ENCODE results near the gene IKZF1. TPM values are rescaled to one million over a fixed set of nuclear protein-coding genes. Genes with fewer than 3 reads are reported as not detected.

Gene IKZF1
- total and polyA plus RNA-seq, 2 donors: 99.0 to 124 TPM

DNA sequence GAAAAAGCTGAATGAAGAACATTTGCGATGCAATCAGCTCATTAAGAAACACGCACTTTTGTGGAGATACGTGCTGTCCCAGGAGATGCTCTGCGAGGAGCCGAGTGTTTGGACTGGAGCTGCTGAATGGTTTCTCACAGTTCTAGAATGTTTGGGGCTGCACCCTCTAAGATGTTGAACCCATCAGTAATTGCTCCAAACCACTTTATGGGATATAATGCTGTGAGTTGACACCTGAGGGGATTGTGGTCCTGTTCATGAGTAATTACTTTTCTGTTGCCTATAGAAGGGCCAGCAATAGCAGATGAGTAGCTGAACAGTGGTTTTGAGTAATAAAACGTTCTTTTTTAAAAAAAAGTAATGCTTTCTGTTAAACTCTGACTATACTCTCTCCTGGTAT lies 63.1 kb downstream of the IKZF1 start:
- H3K27me3 ChIP-seq (ENCODE audit: control insufficient read depth in 2 of 2, insufficient read depth in 1 of 2, low read length in 1 of 2): no peaks in the 10 kb centered on the region
- peaks cover 45 to 74% of the 10 kb centered on the region in 2 donors for H3K4me1 ChIP-seq (ENCODE audit: control insufficient read depth in 2 of 2, insufficient read depth in 2 of 2, low read length in 2 of 2)
- no peaks in the 10 kb centered on the region for H3K9me3 ChIP-seq (ENCODE audit: control insufficient read depth in 2 of 2, insufficient read depth in 1 of 2, low read length in 1 of 2)
- peaks cover 43 to 89% of the 10 kb centered on the region in 2 donors for H3K36me3 ChIP-seq (ENCODE audit: control insufficient read depth in 2 of 2, insufficient read depth in 2 of 2, low read length in 1 of 2)
- H3K27ac ChIP-seq (ENCODE audit: low read depth in 1 of 2, low read length in 1 of 2): peak overlapping the region; percentile 63 to 71
- WGBS: 92% methylated on average over 6 of the region's 6 CpGs
- H3K4me3 ChIP-seq (ENCODE audit: low read length in 2 of 2): no peak overlapping the region
- DNase-seq (ENCODE audit: low read depth in 6 of 9, low spot score in 9 of 9): no peak

DNA sequence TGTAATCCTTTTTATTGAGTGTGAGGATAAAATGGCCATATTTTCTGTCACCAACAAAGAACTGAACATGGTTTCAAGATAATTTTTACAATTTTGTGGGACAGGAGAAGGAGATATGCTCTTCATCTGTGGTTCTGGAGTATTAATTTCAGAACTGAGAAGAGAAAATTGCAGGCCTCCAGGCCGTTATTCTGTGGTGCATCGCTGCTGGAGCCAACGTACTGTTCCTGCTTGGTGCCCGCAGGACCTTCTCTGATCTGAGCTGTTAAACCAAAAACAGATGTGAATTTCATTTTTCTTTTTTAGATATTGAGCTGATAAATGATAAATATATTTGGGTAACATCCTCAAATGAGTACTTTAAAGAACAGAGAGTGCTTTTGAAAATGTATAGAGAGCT lies 63.9 kb downstream of the IKZF1 start:
- H3K9me3 ChIP-seq (ENCODE audit: control insufficient read depth in 2 of 2, insufficient read depth in 1 of 2, low read length in 1 of 2): no peaks in the 10 kb centered on the region
- H3K4me1 ChIP-seq (ENCODE audit: control insufficient read depth in 2 of 2, insufficient read depth in 2 of 2, low read length in 2 of 2): peaks cover 40 to 73% of the 10 kb centered on the region in 2 donors
- H3K4me3 ChIP-seq (ENCODE audit: low read length in 2 of 2): no peak overlapping the region
- H3K27ac ChIP-seq (ENCODE audit: low read depth in 1 of 2, low read length in 1 of 2): peak overlapping the region; percentile 56 to 66
- no peak for DNase-seq (ENCODE audit: low read depth in 6 of 9, low spot score in 9 of 9)
- H3K27me3 ChIP-seq (ENCODE audit: control insufficient read depth in 2 of 2, insufficient read depth in 1 of 2, low read length in 1 of 2): no peaks in the 10 kb centered on the region
- WGBS: 51% methylated on average over 4 of the region's 4 CpGs
- H3K36me3 ChIP-seq (ENCODE audit: control insufficient read depth in 2 of 2, insufficient read depth in 2 of 2, low read length in 1 of 2): peaks cover 45 to 89% of the 10 kb centered on the region in 2 donors

DNA sequence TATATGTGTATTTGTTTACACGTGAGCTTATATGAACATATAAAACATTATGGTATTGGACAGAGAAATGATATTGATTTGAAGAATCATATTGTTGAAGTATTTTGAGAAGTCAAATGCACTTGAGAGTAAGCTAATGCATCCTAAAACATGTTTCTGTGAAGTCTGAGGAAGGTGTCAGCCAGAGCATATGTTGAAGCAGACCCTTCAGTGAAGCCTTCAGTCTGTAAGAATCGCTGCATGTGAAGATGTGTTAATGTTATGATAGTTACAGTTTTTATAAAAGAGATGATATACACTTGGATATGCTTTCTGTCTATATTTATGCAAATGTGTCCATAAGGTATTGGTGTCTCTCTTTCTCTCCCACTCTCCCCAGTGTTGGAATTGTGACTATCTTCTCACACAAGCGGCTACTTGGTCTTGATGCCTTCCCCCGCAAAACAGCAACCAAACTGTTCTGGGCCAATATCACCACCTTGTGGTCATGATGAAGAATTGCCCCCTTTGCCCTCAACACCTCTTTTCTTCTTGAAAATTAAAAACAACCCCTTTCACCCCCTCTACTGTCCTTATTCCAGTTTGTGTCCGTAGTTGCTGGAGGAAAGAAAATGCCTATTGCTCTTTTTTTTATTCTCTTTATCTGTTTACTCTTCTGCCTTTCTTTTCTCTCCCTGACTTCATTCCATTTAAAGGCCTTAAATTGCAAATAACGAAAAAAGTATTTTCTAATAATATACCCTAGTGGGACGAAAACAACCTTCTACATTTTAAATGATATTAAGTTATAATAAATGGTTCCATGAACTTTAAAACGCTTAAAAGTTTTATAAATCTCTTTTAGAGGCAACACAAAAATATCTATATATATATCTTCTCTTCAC lies 64.9 kb downstream of the IKZF1 start:
- H3K4me3 ChIP-seq (ENCODE audit: low read length in 2 of 2): no peak overlapping the region
- peaks cover 34 to 64% of the 10 kb centered on the region in 2 donors for H3K4me1 ChIP-seq (ENCODE audit: control insufficient read depth in 2 of 2, insufficient read depth in 2 of 2, low read length in 2 of 2)
- no peaks in the 10 kb centered on the region for H3K9me3 ChIP-seq (ENCODE audit: control insufficient read depth in 2 of 2, insufficient read depth in 1 of 2, low read length in 1 of 2)
- WGBS: 90% methylated on average over 8 of the region's 8 CpGs
- DNase-seq (ENCODE audit: low read depth in 6 of 9, low spot score in 9 of 9): peak in 8 of 9 donors; percentile 68 to 92 (median 80)
- H3K27me3 ChIP-seq (ENCODE audit: control insufficient read depth in 2 of 2, insufficient read depth in 1 of 2, low read length in 1 of 2): no peaks in the 10 kb centered on the region
- H3K27ac ChIP-seq (ENCODE audit: low read depth in 1 of 2, low read length in 1 of 2): peak overlapping the region in 1 of 2 donors; percentile 56
- peaks cover 52 to 90% of the 10 kb centered on the region in 2 donors for H3K36me3 ChIP-seq (ENCODE audit: control insufficient read depth in 2 of 2, insufficient read depth in 2 of 2, low read length in 1 of 2)

DNA sequence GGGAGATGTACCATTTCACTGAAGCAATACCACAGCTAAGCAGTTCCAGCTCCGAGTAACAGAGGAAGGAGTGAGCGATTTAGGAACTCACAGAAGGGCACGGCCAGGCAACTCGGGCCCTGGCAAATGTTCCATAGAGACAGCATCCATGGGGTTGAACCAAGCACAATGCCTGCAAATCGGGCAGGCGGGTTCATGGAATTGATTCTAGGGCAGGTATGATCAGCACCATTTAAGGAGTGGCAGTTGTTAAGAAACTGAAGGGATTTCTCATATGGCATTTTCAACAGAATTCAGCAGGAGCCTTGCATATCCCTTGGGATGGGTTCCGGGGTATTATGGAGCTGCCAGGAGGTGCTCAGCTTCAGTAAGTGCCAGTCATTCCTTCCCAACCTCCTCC lies 66.4 kb downstream of the IKZF1 start:
- WGBS: 97% methylated on average over 7 of the region's 7 CpGs
- H3K4me1 ChIP-seq (ENCODE audit: control insufficient read depth in 2 of 2, insufficient read depth in 2 of 2, low read length in 2 of 2): peaks cover 25 to 54% of the 10 kb centered on the region in 2 donors

DNA sequence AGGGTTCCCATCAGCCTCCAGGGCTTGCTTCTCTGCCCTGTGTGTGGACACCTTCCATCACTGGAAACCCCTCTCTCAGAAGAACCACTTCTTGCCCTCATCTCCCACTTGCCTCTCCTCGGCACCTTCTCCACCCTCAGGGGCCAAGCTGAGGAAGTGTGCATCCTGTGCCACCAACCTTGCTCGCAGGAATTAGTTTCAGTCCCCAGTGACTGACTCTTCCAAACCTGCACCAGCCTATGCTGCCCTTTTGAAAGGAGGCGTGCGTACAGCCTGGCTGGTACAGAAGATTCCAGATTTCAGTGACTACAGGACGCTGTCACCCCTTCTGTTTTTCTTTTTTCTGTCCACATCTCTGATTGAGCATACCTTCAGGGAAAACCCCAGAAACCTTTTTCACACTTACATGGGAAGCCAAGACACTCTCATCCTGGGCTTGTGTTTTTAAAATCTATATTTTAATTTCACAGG lies 67.1 kb downstream of the IKZF1 start:
- DNase-seq (ENCODE audit: low read depth in 6 of 9, low spot score in 9 of 9): no peak
- peak overlapping the region; percentile 6 to 8 for H3K27ac ChIP-seq (ENCODE audit: low read depth in 1 of 2, low read length in 1 of 2)
- no peaks in the 10 kb centered on the region for H3K27me3 ChIP-seq (ENCODE audit: control insufficient read depth in 2 of 2, insufficient read depth in 1 of 2, low read length in 1 of 2)
- H3K4me1 ChIP-seq (ENCODE audit: control insufficient read depth in 2 of 2, insufficient read depth in 2 of 2, low read length in 2 of 2): peaks cover 21 to 48% of the 10 kb centered on the region in 2 donors
- no peak overlapping the region for H3K4me3 ChIP-seq (ENCODE audit: low read length in 2 of 2)
- peaks cover 58 to 88% of the 10 kb centered on the region in 2 donors for H3K36me3 ChIP-seq (ENCODE audit: control insufficient read depth in 2 of 2, insufficient read depth in 2 of 2, low read length in 1 of 2)
- 90% methylated on average over 5 of the region's 5 CpGs for WGBS
- no peaks in the 10 kb centered on the region for H3K9me3 ChIP-seq (ENCODE audit: control insufficient read depth in 2 of 2, insufficient read depth in 1 of 2, low read length in 1 of 2)

More for the DNA sequence above, 66.4 kb downstream of the IKZF1 start:
- no peak overlapping the region for H3K4me3 ChIP-seq (ENCODE audit: low read length in 2 of 2)
- H3K27ac ChIP-seq (ENCODE audit: low read depth in 1 of 2, low read length in 1 of 2): peak overlapping the region in 1 of 2 donors; percentile 46
- no peaks in the 10 kb centered on the region for H3K9me3 ChIP-seq (ENCODE audit: control insufficient read depth in 2 of 2, insufficient read depth in 1 of 2, low read length in 1 of 2)
- no peaks in the 10 kb centered on the region for H3K27me3 ChIP-seq (ENCODE audit: control insufficient read depth in 2 of 2, insufficient read depth in 1 of 2, low read length in 1 of 2)
- peaks cover 54 to 88% of the 10 kb centered on the region in 2 donors for H3K36me3 ChIP-seq (ENCODE audit: control insufficient read depth in 2 of 2, insufficient read depth in 2 of 2, low read length in 1 of 2)
- DNase-seq (ENCODE audit: low read depth in 6 of 9, low spot score in 9 of 9): no peak

DNA sequence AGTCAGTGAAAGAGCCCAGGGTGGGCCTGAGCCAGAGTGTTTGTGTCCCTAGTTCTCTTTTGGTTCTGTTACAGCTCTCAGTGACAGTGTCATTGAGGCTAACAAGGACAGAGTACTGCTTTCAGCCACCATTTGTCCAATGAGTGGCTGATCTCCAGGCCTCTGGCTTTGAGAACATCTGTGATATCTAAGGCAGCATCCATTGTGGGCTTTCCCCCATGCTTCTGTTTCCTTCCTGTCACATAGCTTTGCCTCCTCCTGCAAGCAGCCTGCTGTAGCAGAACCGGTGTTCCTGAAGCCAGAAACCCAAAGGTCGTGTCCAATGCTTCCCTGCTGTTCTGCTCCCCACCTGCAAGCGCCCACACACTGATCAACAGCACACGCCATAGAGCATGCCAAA lies 68.4 kb downstream of the IKZF1 start:
- no peaks in the 10 kb centered on the region for H3K9me3 ChIP-seq (ENCODE audit: control insufficient read depth in 2 of 2, insufficient read depth in 1 of 2, low read length in 1 of 2)
- DNase-seq (ENCODE audit: low read depth in 6 of 9, low spot score in 9 of 9): no peak
- H3K4me1 ChIP-seq (ENCODE audit: control insufficient read depth in 2 of 2, insufficient read depth in 2 of 2, low read length in 2 of 2): peaks cover 14 to 36% of the 10 kb centered on the region in 2 donors
- peak overlapping the region in 1 of 2 donors; percentile 25 for H3K27ac ChIP-seq (ENCODE audit: low read depth in 1 of 2, low read length in 1 of 2)
- 49% methylated on average over 4 of the region's 4 CpGs for WGBS
- H3K27me3 ChIP-seq (ENCODE audit: control insufficient read depth in 2 of 2, insufficient read depth in 1 of 2, low read length in 1 of 2): no peaks in the 10 kb centered on the region
- H3K4me3 ChIP-seq (ENCODE audit: low read length in 2 of 2): no peak overlapping the region
- H3K36me3 ChIP-seq (ENCODE audit: control insufficient read depth in 2 of 2, insufficient read depth in 2 of 2, low read length in 1 of 2): peaks cover 70 to 88% of the 10 kb centered on the region in 2 donors

GRCh38 chr7:50376056-50376820 lies 71.7 kb downstream of the IKZF1 start:
- peaks cover 75 to 96% of the 10 kb centered on the region in 2 donors for H3K36me3 ChIP-seq (ENCODE audit: control insufficient read depth in 2 of 2, insufficient read depth in 2 of 2, low read length in 1 of 2)
- DNase-seq (ENCODE audit: low read depth in 6 of 9, low spot score in 9 of 9): no peak
- no peaks in the 10 kb centered on the region for H3K27me3 ChIP-seq (ENCODE audit: control insufficient read depth in 2 of 2, insufficient read depth in 1 of 2, low read length in 1 of 2)
- no peak overlapping the region for H3K4me3 ChIP-seq (ENCODE audit: low read length in 2 of 2)
- H3K9me3 ChIP-seq (ENCODE audit: control insufficient read depth in 2 of 2, insufficient read depth in 1 of 2, low read length in 1 of 2): no peaks in the 10 kb centered on the region
- H3K4me1 ChIP-seq (ENCODE audit: control insufficient read depth in 2 of 2, insufficient read depth in 2 of 2, low read length in 2 of 2): peaks cover 12 to 18% of the 10 kb centered on the region in 2 donors
- WGBS: 98% methylated on average over 15 of the region's 15 CpGs
- H3K27ac ChIP-seq (ENCODE audit: low read depth in 1 of 2, low read length in 1 of 2): no peak overlapping the region

GRCh38 chr7:50377356-50377755 lies 72.8 kb downstream of the IKZF1 start:
- Histone ChIP-seq H3K4me3 (ENCODE audit: low read length in 2 of 2) (no peak overlapping the region), H3K36me3 (ENCODE audit: control insufficient read depth in 2 of 2, insufficient read depth in 2 of 2, low read length in 1 of 2) (peaks cover 70 to 96% of the 10 kb centered on the region in 2 donors), H3K9me3 (ENCODE audit: control insufficient read depth in 2 of 2, insufficient read depth in 1 of 2, low read length in 1 of 2) (no peaks in the 10 kb centered on the region), H3K27ac (ENCODE audit: low read depth in 1 of 2, low read length in 1 of 2) (no peak overlapping the region), H3K27me3 (ENCODE audit: control insufficient read depth in 2 of 2, insufficient read depth in 1 of 2, low read length in 1 of 2) (no peaks in the 10 kb centered on the region), H3K4me1 (ENCODE audit: control insufficient read depth in 2 of 2, insufficient read depth in 2 of 2, low read length in 2 of 2) (peaks cover 7 to 8% of the 10 kb centered on the region in 2 donors)
- 98% methylated on average over 9 of the region's 9 CpGs for WGBS
- DNase-seq (ENCODE audit: low read depth in 6 of 9, low spot score in 9 of 9): no peak

GRCh38 chr7:50379082-50379481 lies 74.6 kb downstream of the IKZF1 start:
- Histone ChIP-seq H3K9me3 (ENCODE audit: control insufficient read depth in 2 of 2, insufficient read depth in 1 of 2, low read length in 1 of 2) (no peaks in the 10 kb centered on the region), H3K4me1 (ENCODE audit: control insufficient read depth in 2 of 2, insufficient read depth in 2 of 2, low read length in 2 of 2) (peaks cover 0 to 2% of the 10 kb centered on the region in 2 donors), H3K27ac (ENCODE audit: low read depth in 1 of 2, low read length in 1 of 2) (peak overlapping the region in 1 of 2 donors; percentile 20), H3K4me3 (ENCODE audit: low read length in 2 of 2) (no peak overlapping the region), H3K27me3 (ENCODE audit: control insufficient read depth in 2 of 2, insufficient read depth in 1 of 2, low read length in 1 of 2) (no peaks in the 10 kb centered on the region), H3K36me3 (ENCODE audit: control insufficient read depth in 2 of 2, insufficient read depth in 2 of 2, low read length in 1 of 2) (peaks cover 70 to 96% of the 10 kb centered on the region in 2 donors)
- 94% methylated on average over 10 of the region's 10 CpGs for WGBS
- DNase-seq (ENCODE audit: low read depth in 6 of 9, low spot score in 9 of 9): no peak

All from thymus (tissue), 11 donors.